ENCODE results near the gene ADAD2.

ADAD2 gene

GRCh38 chr16:84205976-84206691 is 15.2 kb downstream of the ADAD2 start:
- TF ChIP-seq CTCF (conservative IDR thresholded peaks at IDR 0.05; ENCODE audit: low read depth, low read length): no peak
- no peak overlapping the region for H3K9ac ChIP-seq
- no peak overlapping the region for H3K27ac ChIP-seq

GRCh38 chr16:84207251-84207650 is 16.3 kb downstream of the ADAD2 start:
- no peak overlapping the region for H3K4me3 ChIP-seq (IDR thresholded peaks at IDR 0.05; ENCODE audit: insufficient read depth, low read depth, low read length)
- H3K4me1 ChIP-seq (ENCODE audit: low read depth, poor library complexity, severe bottlenecking): no peaks in the 10 kb centered on the region
- H3K79me2 ChIP-seq (ENCODE audit: insufficient read depth, low read depth): no peaks in the 10 kb centered on the region
- H3K9ac ChIP-seq: no peak overlapping the region
- H3K4me2 ChIP-seq: no peak overlapping the region
- H3K27ac ChIP-seq: no peak overlapping the region
- no peaks in the 10 kb centered on the region for H3K36me3 ChIP-seq (ENCODE audit: insufficient read depth)
- peaks cover 16% of the 10 kb centered on the region; the same call in 1 of the 2 replicates for H3K27me3 ChIP-seq (ENCODE audit: insufficient read depth, low read depth)
- no peaks in the 10 kb centered on the region for H4K20me1 ChIP-seq (ENCODE audit: insufficient read depth)
- TF ChIP-seq CTCF (conservative IDR thresholded peaks at IDR 0.05; ENCODE audit: low read depth, low read length): no peak
- no peak overlapping the region for H2AFZ ChIP-seq (ENCODE audit: low read depth)

More at GRCh38 chr16:84205976-84206691, 15.2 kb downstream of the ADAD2 start:
- Histone ChIP-seq H3K27me3 (ENCODE audit: insufficient read depth, low read depth) (peaks cover 16% of the 10 kb centered on the region; the same call in 1 of the 2 replicates), H3K4me2 (no peak overlapping the region), H3K79me2 (ENCODE audit: insufficient read depth, low read depth) (no peaks in the 10 kb centered on the region), H3K4me1 (ENCODE audit: low read depth, poor library complexity, severe bottlenecking) (no peaks in the 10 kb centered on the region), H4K20me1 (ENCODE audit: insufficient read depth) (no peaks in the 10 kb centered on the region), H3K4me3 (IDR thresholded peaks at IDR 0.05; ENCODE audit: insufficient read depth, low read depth, low read length) (no peak overlapping the region), H2AFZ (ENCODE audit: low read depth) (no peak overlapping the region), H3K36me3 (ENCODE audit: insufficient read depth) (no peaks in the 10 kb centered on the region)

- H3K4me2 ChIP-seq: no peak overlapping the region
Observed at GRCh38 chr16:84207879-84208278, 16.9 kb downstream of the ADAD2 start.

GRCh38 chr16:84209989-84210388 is 19.0 kb downstream of the ADAD2 start:
- Histone ChIP-seq H3K27me3 (ENCODE audit: insufficient read depth, low read depth) (peaks cover 17% of the 10 kb centered on the region; the same call in 1 of the 2 replicates), H3K4me3 (IDR thresholded peaks at IDR 0.05; ENCODE audit: insufficient read depth, low read depth, low read length) (no peak overlapping the region), H3K9ac (no peak overlapping the region), H2AFZ (ENCODE audit: low read depth) (no peak overlapping the region), H3K36me3 (ENCODE audit: insufficient read depth) (no peaks in the 10 kb centered on the region), H3K4me1 (ENCODE audit: low read depth, poor library complexity, severe bottlenecking) (no peaks in the 10 kb centered on the region), H3K4me2 (no peak overlapping the region), H4K20me1 (ENCODE audit: insufficient read depth) (no peaks in the 10 kb centered on the region), H3K27ac (no peak overlapping the region), H3K79me2 (ENCODE audit: insufficient read depth, low read depth) (no peaks in the 10 kb centered on the region)
- no peak for TF ChIP-seq CTCF (conservative IDR thresholded peaks at IDR 0.05; ENCODE audit: low read depth, low read length)

More at GRCh38 chr16:84207879-84208278, 16.9 kb downstream of the ADAD2 start:
- Histone ChIP-seq H4K20me1 (ENCODE audit: insufficient read depth) (no peaks in the 10 kb centered on the region), H2AFZ (ENCODE audit: low read depth) (no peak overlapping the region), H3K27ac (no peak overlapping the region), H3K4me3 (IDR thresholded peaks at IDR 0.05; ENCODE audit: insufficient read depth, low read depth, low read length) (no peak overlapping the region), H3K9ac (no peak overlapping the region), H3K4me1 (ENCODE audit: low read depth, poor library complexity, severe bottlenecking) (no peaks in the 10 kb centered on the region), H3K36me3 (ENCODE audit: insufficient read depth) (no peaks in the 10 kb centered on the region), H3K27me3 (ENCODE audit: insufficient read depth, low read depth) (peaks cover 20% of the 10 kb centered on the region; the same call in 1 of the 2 replicates), H3K79me2 (ENCODE audit: insufficient read depth, low read depth) (no peaks in the 10 kb centered on the region)
- TF ChIP-seq CTCF (conservative IDR thresholded peaks at IDR 0.05; ENCODE audit: low read depth, low read length): no peak
